Heart left ventricle (tissue), 13 donors: ENCODE data around the gene FAM83E.

Experiments
- CTCF ChIP-seq, 12 donors: fragments of 200-600 bp; sonication (generic) in 4 of 12; IDR thresholded peaks; one replicate each; pipeline versions ENCODE4 v1.5.0 to v1.8.0; 2018 to 2022; ENCODE audit warnings: antibody characterized with exemption in 12 of 12, mild to moderate bottlenecking in 5 of 12
- POLR2A ChIP-seq, 2 donors: fragments of 450-650 bp; IDR thresholded peaks; one replicate each; pipeline ENCODE4 v1.6.1; 2017; ENCODE audit warnings: antibody characterized with exemption in 2 of 2, mild to moderate bottlenecking in 2 of 2, moderate library complexity in 2 of 2
- donor health status: ischemic (EF 13 %, LVEDD 7.1; RV severe dilation, severe dysfunction).
- donor health status: DM: no; HTN: yes; CAD: no.
- donor health status: DM: no; HTN: no; CAD: no.
- donor health status: ischemic (EF 25% LVEDD 6.9; RV normal size, moderate dysfunction).
- donor health status: ischemic (EF 25% LVEDD 5.7; RV mildly dilated, moderate dysfunction).
- donor health status: ischemic (EF 35%, LVEDD 5.7; RV mildly dilated, moderate dysfunction).
- donor health status: nonischemic (EF 11% LVEDD 7.7; RV severe dilation, severe dysfunction).
- donor health status: DM: yes; HTN: yes; CAD: no.
- donor health status: PGD.
- donor health status: ischemic (EF 29% LVEDD 5.4; RV normal size, mild dysfunction).
- donor health status: nonischemic (EF 23%, LVEDD 6.1; RV moderate dilation, normal function).

GRCh38 chr19:48575931-48576622 lies 38.8 kb downstream of the FAM83E start:
- TF ChIP-seq CTCF (IDR thresholded peaks at IDR 0.05): no peak
- no peak for TF ChIP-seq POLR2A (IDR thresholded peaks at IDR 0.05)
